ENCODE results near the gene SEMA5A.

- TF ChIP-seq CTCF (IDR thresholded peaks at IDR 0.05; ENCODE audit: insufficient read depth, low read depth, low read length) = no peak
- TF ChIP-seq EZH2 (IDR thresholded peaks at IDR 0.05; ENCODE audit: insufficient read depth, low read length) = no peak
Measured at GRCh38 chr5:9524941-9525340, 20.9 kb downstream of the SEMA5A start.

All from astrocyte (in vitro differentiated cells and primary cell).